Right lobe of liver (tissue), 6 donors: Measurements from ENCODE around the gene MRPL16. TPM values are rescaled to one million over a fixed set of nuclear protein-coding genes. Genes with fewer than 3 reads are reported as not detected.

Source experiments
- ATAC-seq, 4 donors: fragments of 200-7000 bp; cut with Tn5 transposase; one replicate each; pipeline ENCODE4 v1.9.1; 2020; ENCODE audit warnings: mild to moderate bottlenecking in 4 of 4, moderate library complexity in 4 of 4
- DNase-seq, 3 donors: peaks; one replicate each; pipeline ENCODE4 v3.0.0-alpha.2; 2020
- H3K27ac ChIP-seq, 3 donors: fragments of 200-600 bp; one replicate each; pipeline ENCODE4 v1.8.0; 2022
- H3K27me3 ChIP-seq, 2 donors: fragments of 200-600 bp; one replicate each; pipeline ENCODE4 v1.8.0; 2022
- H3K36me3 ChIP-seq, 4 donors: fragments of 200-600 bp; sonication (generic) in 1 of 4; one replicate each; pipeline versions ENCODE4 v1.5.1 to v1.8.0; 2017 to 2022; ENCODE audit warnings: control low read depth in 1 of 4
- H3K4me1 ChIP-seq, 4 donors: fragments of 200-600 bp; sonication (generic) in 1 of 4; one replicate each; pipeline versions ENCODE4 v1.5.1 to v1.8.0; 2017 to 2022; ENCODE audit warnings: control low read depth in 1 of 4
- H3K4me3 ChIP-seq, 3 donors: fragments of 200-600 bp; one replicate each; pipeline ENCODE4 v1.8.0; 2022
- H3K9me3 ChIP-seq, 4 donors: fragments of 200-600 bp; sonication (generic) in 1 of 4; one replicate each; pipeline versions ENCODE4 v1.5.1 to v1.8.0; 2017 to 2022; ENCODE audit warnings: control low read depth in 1 of 4
- POLR2A ChIP-seq: fragments of 450-650 bp; IDR thresholded peaks from one replicate; pipeline ENCODE4 v1.6.1; 2017; ENCODE audit warnings: antibody characterized with exemption, mild to moderate bottlenecking
- WGBS: methylation state at CpG from one replicate; pipeline ENCODE4 v1.1.6; 2018; ENCODE audit warnings: low coverage, low lambda C conversion rate; ENCODE audit not compliant: insufficient coverage; ENCODE audit errors: missing lambda C conversion rate; 5-methylcytosine and 5-hydroxymethylcytosine counted together
- intact Hi-C, 2 donors: fragments of 100-400 bp; cut with DNase I; formaldehyde crosslinking; loops; one replicate each; pipeline versions ENCODE4 v1.11.2 to v1.14.1; 2022
- total RNA-seq, 6 experiments: library from RNA; depleted of rRNA in 2 of 6; stranded (reverse); fragments of >200 nt in 2 of 6; fragmentation: NEBNext Ultra II Directional in 3 of 6; extraction: Animal tissue kit (Norgen Biotek cat#: 25700) in 3 of 6; gene quantifications; one replicate each; pipeline versions ENCODE4 v1.1.0 to v1.2.4, GENCODE V29; 2016 to 2023
- TF ChIP-seq, protein P1 (sequence below), 4 donors: fragments of 200-600 bp in 3 of 4; fragments of 450-650 bp in 1 of 4; IDR thresholded peaks; one replicate each; pipeline versions ENCODE4 v1.5.1 to v1.8.0; 2016 to 2022; ENCODE audit warnings: antibody characterized with exemption in 4 of 4, mild to moderate bottlenecking in 2 of 4
- donor health status: DM: no; HTN: yes; CAD: no.
- donor health status: DM: no; HTN: no; CAD: no.
- donor health status: DM: no; HTN: no; CAD: no.
- donor health status: DM: no; HTN: yes; CAD: no.
- donor health status: DM: no; HTN: yes; CAD: no.

MRPL16 gene
- total RNA-seq, 6 experiments from 2014 or later = 30.6 to 48.3 (median 37.3) TPM

DNA sequence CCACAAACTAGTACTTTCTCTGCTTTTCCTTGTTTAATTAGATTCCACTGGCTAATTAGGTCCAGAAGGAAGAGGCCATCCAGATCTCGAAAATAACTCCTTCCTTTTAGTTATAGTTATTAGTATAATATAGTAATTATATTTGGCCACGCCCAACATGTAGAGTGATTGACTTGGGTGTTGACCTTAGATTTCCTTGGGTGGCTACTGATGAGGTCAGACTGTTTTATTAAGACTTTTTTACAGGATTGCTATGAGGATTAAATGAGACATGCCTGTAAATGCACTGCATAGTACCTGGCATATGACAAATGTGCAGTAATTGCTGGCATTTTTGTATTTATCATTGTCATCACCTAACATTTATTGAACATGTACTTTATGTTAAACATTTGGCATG, 28.5 kb downstream of the MRPL16 start:
- Histone ChIP-seq H3K9me3 (no peaks in the 10 kb centered on the region), H3K27ac (no peak overlapping the region), H3K36me3 (no peaks in the 10 kb centered on the region), H3K4me1 (peaks cover 0 to 17% (median 8%) of the 10 kb centered on the region in 4 donors), H3K27me3 (no peaks in the 10 kb centered on the region), H3K4me3 (no peak overlapping the region)
- TF ChIP-seq POLR2A = no peak
- TF ChIP-seq, protein P1, sequence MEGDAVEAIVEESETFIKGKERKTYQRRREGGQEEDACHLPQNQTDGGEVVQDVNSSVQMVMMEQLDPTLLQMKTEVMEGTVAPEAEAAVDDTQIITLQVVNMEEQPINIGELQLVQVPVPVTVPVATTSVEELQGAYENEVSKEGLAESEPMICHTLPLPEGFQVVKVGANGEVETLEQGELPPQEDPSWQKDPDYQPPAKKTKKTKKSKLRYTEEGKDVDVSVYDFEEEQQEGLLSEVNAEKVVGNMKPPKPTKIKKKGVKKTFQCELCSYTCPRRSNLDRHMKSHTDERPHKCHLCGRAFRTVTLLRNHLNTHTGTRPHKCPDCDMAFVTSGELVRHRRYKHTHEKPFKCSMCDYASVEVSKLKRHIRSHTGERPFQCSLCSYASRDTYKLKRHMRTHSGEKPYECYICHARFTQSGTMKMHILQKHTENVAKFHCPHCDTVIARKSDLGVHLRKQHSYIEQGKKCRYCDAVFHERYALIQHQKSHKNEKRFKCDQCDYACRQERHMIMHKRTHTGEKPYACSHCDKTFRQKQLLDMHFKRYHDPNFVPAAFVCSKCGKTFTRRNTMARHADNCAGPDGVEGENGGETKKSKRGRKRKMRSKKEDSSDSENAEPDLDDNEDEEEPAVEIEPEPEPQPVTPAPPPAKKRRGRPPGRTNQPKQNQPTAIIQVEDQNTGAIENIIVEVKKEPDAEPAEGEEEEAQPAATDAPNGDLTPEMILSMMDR (IDR thresholded peaks at IDR 0.05) = no peak
- 85% methylated on average over 2 of the region's 2 CpGs for WGBS
- intact Hi-C loops = no loop called here
- no peak for ATAC-seq
- DNase-seq = no peak

DNA sequence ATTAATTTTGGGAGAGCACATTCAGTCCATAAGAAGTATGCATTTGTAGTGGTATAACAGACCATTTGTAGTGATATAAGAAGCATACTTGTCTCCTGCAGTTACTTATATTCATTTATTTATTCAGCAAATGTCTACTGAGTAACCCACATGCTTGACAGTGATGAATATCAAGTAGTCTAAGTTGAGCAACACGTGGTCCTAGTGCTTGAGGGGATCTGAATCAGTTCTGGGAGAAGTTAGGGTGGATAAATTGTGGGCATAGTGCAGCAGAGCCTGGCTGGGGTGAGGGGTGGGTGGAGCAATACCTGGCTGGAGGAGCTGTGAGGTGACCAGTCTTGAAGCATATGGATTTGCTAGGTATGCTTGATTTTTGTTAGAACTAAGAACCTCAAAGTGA, 31.1 kb downstream of the MRPL16 start:
- Histone ChIP-seq H3K9me3 (no peaks in the 10 kb centered on the region), H3K27me3 (no peaks in the 10 kb centered on the region), H3K27ac (no peak overlapping the region), H3K4me3 (no peak overlapping the region), H3K36me3 (no peaks in the 10 kb centered on the region), H3K4me1 (peaks cover 0 to 22% (median 10%) of the 10 kb centered on the region in 4 donors)
- ATAC-seq = no peak
- no peak for DNase-seq
- TF ChIP-seq, protein P1 (IDR thresholded peaks at IDR 0.05) = no peak
- intact Hi-C loops = no loop called here
- WGBS = 67% methylated on average over 1 of the region's 1 CpG

DNA sequence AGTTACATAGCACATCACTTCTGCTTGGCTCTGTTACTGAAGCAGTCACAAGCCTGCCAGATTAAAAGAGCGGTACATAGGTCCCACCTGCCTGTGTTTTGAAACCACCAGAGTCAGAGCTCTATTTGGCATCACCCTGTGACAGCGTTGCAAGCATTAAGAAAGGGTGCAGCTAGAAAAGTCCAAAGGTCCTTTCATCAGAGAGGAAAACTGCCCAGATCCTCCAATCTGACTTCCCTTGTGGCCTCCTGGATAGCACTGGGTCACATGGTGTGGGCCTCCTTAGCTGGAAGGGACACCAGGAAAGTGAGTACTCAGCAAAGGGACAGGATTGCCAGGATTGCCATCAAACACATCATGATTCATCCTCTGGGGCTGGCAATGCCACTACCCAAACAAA, 32.5 kb downstream of the MRPL16 start:
- WGBS = 33% methylated on average over 1 of the region's 2 CpGs
- Histone ChIP-seq H3K4me3 (no peak overlapping the region), H3K27me3 (no peaks in the 10 kb centered on the region), H3K27ac (peak overlapping the region in 1 of 3 donors; percentile 30), H3K9me3 (no peaks in the 10 kb centered on the region), H3K4me1 (peaks cover 0 to 22% (median 10%) of the 10 kb centered on the region in 4 donors), H3K36me3 (peaks cover 0 to 8% (median 0%) of the 10 kb centered on the region in 4 donors)
- no peak for TF ChIP-seq POLR2A
- TF ChIP-seq, protein P1 (IDR thresholded peaks at IDR 0.05) = no peak
- DNase-seq = peak in 1 of 3 donors; percentile 47
- intact Hi-C loops = no loop called here
- ATAC-seq = peak; percentile 55 to 91 (median 75)

DNA sequence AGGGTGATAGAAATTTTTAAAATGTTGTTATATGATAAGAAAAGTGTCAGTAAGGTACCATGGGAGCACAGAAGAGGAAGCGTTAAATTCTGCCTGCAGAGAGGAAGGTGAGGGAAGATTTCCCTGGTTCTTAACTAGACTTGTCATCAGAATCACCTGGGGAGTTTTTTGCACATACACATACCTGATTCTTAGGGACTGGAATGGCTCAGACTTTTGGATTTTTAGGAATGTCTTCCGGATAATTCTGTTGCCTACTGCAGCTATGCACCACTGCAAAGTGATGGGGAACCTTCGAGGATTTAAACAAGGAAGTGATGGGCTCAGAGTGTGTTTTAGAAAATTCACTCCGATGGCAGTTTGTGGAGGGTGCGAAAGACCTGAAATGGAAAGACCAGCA, 33.5 kb downstream of the MRPL16 start:
- Histone ChIP-seq H3K9me3 (no peaks in the 10 kb centered on the region), H3K27me3 (no peaks in the 10 kb centered on the region), H3K4me3 (no peak overlapping the region), H3K4me1 (peaks cover 0 to 22% (median 10%) of the 10 kb centered on the region in 4 donors), H3K36me3 (peaks cover 0 to 8% (median 0%) of the 10 kb centered on the region in 4 donors), H3K27ac (peak overlapping the region in 2 of 3 donors; percentile 9 to 34)
- DNase-seq = no peak
- TF ChIP-seq, protein P1 (IDR thresholded peaks at IDR 0.05) = no peak
- TF ChIP-seq POLR2A = no peak
- 85% methylated on average over 5 of the region's 5 CpGs for WGBS
- no peak for ATAC-seq
- intact Hi-C loops = no loop called here
